Measurements from ENCODE around the gene ADARB2.

Gene ADARB2

DNA sequence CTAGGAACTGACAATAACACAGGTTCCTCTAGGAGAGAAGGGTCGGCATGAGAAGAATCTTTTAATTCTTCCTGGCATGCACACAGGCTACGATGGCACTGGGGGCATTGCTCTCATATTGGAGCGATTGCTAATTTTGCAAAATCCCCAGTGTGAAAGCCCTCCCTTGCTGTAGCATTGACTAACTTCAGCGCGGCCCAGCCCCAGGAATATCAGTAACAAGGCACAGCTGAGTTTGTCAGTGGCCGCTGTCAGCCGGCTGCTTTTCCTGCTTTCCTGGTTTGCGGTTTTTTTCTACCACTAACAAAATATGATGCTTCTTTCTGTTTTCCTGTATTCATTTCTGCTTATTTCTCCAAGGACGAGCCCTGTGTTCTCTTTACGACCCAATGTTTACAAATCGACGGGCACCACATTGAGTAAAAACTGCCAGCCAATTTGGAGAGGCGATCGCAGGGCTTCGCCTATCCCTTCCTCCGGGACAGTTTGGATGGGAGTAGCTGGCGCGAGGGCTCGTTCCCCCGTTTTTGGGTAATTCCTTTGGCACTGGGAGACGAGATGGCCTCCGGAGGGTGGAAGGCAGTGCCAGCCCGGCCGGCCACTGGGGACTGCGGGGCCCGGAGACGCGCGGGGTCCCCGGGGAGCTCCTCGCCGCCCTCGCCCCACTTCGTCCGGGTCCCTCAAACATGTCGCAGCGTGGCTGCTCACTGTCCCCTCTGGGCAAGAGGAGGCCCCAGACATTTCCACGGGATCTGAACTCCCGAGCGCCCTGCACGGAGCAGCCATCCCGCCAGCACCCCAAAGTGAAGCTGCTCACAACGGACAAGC, 967 bp downstream of the ADARB2 start:
- DNase-seq (ENCODE audit: low read depth in 3 of 3): no peak

DNA sequence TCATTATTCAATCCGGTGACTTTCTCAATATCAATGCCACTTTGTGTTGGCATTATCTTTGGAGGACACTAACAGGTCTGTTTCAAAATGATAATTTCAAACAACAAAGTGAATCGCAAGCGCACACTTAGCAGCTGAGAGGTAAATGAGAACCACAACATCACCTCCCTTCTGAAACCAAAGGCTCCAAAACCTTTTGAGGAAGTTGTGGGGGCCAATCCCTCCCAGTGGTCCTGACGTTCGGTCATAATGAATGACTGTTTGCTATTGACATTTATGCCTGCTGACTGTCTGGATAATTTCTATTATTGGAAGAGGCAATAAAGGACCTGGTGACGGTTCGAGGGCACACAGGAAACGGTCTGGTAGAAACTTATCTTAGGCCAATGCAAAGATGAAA, 1.8 kb downstream of the ADARB2 start:
- no peak for DNase-seq (ENCODE audit: low read depth in 3 of 3)

DNA sequence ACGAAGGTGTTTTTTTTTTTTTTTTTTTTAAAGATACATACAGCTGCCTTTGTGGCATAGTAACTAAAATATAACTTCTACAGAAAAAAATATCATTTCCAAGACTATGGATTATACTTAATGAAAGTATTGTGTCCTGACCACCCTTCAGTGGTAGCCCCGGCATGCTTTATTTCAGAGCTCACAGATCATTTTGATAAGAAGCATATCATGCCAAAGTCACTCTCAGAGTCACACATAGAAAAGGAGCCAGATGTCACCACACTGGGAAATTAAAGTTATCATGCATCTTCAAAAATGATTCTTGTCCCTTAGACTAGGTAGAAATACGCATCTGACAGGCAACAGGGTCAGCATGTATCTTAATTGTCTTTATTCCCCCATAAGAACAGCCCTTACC, 3.0 kb downstream of the ADARB2 start:
- DNase-seq (ENCODE audit: low read depth in 3 of 3): no peak

DNA sequence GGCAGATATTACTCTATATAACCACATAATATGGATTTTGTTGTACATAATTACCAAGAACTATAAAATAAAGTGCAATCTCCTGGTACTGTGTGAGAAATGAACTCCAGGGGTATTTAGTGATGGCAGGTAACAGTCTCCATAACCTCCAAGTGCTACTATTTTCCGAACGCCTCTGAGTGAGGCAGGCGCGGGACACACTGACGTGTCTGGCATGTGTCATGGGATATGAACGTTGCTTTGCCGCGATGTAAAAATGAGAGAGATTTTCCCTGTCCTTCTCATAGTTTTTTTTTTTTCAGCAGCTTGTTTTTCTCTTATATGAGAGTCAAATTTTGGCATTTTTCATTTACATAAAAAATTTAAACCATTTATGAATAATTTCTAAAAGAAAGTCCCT, 3.6 kb downstream of the ADARB2 start:
- no peak for DNase-seq (ENCODE audit: low read depth in 3 of 3)

DNA sequence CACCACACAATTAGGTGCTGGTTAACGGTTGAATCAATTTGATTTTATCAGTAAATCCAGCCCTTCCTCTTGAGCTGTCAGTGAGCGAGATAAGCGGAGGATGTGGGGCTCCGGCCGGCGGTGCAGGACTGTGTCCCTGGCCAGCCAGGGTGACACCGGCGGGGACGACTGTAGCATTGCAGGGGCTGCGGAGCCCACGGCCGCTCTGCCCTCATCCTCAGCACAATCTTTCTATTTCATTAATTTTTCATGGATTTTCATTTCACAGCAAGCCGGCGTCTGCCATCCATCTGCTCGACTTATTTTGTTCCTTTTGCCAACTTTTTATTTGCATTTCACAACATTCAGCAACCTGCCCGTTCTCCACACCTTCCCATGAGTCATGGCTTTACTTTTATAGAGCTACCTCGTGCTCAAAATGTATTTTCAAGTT, 4.7 kb downstream of the ADARB2 start:
- no peak for DNase-seq (ENCODE audit: low read depth in 3 of 3)

DNA sequence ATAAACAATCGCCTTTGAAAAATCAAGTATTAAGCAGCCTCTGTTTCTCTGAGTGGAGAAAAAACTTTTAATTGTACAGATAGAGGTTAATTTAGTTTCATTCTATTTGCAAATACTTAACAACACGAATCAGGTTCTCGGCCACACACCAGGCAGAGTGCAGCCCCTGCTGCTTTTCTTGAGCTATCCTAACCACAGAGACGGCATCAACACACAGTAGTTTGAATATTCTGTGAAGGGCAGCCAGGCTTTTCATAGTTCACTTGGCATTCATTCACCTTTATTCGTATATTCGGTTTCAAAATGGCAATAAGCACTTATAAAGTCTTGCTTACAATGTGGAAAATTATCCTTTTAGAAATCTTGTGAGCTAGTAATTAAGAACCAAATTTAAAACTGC, 5.7 kb downstream of the ADARB2 start:
- DNase-seq (ENCODE audit: low read depth in 3 of 3): no peak

DNA sequence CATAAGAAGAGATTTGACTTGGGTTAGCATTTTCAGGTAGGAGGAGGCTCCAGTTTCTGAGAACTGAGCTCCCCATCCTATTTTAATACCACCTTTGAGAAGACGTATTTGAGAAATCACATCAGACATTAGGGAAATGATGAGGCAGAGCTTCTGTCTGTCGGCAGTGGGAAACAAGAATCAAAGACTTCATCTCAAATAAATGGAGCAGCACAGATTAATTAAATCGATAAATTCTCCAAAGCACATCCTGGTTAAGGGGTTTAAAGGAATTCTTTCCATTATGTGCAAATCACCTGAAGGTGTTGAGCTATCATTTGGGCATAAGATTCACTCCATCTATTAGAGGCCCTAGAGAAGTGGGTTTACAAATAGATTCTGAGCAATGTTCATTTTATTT, 7.6 kb downstream of the ADARB2 start:
- DNase-seq (ENCODE audit: low read depth in 3 of 3): no peak

DNA sequence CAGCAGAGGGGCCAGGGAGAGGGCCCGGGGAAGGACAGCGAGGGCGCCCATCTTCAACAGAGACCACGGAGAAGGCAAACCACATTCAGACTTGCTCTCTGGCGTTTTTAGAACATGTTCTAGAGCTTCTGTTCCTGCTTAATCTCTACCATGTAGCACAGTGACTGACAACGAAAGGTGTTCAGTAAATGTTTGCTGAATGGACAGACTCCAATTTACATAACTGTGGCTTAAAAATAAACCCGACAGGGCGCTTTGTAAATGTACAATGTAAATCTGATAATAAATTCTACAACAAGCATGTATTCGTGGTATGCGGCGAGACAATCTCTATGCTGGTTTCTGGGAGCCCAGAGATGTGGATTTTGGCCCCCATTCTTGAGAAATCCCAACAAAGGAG, 10.5 kb downstream of the ADARB2 start:
- DNase-seq (ENCODE audit: low read depth in 3 of 3): no peak

DNA sequence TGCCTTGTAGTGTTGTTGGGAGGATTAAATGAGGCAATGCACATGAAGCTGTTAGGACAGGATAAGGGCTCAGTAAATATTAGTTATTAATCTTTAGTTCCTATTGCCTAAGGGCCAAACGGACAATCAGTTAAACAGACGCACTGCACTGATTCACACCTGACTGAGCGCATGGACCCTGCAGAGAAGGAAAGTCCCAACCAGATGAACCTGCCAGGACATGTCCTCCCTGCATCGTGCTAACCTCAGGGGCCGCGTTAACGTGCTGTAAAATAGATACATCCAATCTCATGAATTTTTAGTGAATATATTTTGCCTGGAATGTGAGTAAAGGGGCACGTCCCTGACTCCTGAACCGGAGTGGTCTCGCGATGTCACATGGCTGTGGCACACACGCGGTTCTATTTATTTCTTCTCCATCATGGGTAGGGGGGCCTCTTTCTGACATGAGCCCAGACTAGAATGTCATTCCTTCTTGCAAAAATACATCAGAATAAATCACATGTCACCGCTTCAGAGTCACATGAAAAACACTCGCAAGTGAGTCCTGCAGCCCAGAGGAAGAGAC, 12.3 kb downstream of the ADARB2 start:
- no peak for DNase-seq (ENCODE audit: low read depth in 3 of 3)

- no peak for DNase-seq (ENCODE audit: low read depth in 3 of 3)
Measured at GRCh38 chr10:1716839-1717238, 20.5 kb downstream of the ADARB2 start.

DNA sequence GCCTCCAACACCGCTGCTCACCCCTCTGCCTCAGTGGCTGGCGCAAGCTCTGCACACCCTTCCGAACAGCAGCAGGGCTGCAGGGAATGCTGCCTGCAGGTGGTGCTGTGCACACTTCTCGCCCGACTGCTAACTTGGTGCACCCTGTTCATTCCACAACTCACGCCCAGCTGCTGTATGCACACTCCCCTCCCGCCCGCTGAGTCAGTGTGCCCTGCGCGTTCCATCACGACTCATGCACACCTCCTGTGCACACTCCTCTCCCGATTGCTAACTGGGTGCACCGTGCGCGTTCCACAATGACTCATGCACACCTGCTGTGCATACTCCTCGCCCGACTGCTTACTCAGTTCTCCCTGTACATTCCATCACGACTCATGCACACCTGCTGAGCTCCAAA, 21.5 kb downstream of the ADARB2 start:
- DNase-seq (ENCODE audit: low read depth in 3 of 3): peak in 1 of 3 experiments; percentile 31

DNA sequence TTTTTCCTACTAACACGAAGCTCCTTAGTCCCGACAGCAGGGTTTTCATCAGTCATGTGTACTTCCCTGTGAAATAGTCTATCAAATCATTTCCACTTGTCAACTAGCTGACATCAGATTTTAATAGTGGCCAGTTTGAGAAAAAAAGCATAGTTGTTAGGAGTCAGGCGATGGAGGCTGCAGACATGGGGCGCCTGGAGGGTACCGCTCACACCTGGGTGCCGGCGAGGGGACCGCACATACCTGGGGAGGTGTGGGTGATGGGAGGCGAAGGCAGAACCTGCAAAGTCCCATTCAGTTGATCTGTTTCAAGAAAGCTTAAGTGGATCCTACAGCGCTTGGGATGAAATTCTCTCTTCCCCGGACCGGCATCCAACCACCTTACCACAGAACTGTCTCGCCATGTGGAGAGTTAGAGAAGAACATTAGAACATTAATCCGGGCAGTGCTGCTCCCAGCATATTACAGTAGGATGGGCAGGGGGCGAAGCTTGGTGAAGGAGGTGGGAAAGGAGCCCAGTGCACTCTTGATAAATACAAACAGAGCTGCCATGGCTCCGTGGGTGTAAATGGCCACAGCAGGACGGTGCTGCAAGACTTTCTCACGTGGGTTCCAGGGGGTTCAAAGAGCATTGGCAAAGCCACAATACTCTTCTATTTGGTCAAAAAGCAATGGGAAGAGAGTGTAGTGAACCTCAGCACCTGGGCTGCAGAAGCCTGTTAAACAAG, 24.2 kb downstream of the ADARB2 start:
- no peak for DNase-seq (ENCODE audit: low read depth in 3 of 3)

DNA sequence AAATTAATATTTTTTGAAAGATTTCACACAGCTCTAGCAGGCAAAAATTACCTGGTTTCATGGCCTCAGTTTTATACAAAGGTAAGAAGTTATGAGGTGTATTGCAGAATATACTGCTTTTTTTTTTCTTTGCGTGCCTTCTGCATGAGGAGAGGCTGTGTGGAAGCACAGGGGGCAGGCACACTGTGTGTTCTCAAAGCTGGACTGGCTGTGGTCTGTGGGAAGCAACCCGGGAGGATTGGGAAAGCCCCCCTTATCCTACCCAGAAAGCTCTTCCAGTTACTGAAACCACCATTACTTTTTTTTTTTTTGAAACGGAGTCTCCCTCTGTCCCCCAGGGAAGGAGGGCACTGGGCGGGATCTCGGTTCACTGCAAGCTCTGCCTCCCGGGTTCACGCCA, 25.0 kb downstream of the ADARB2 start:
- DNase-seq (ENCODE audit: low read depth in 3 of 3): no peak

- no peak for DNase-seq (ENCODE audit: low read depth in 3 of 3)
Measured at GRCh38 chr10:1709161-1709560, 28.2 kb downstream of the ADARB2 start.

GRCh38 chr10:1708746-1709145, 28.6 kb downstream of the ADARB2 start:
- DNase-seq (ENCODE audit: low read depth in 3 of 3): no peak

GRCh38 chr10:1706711-1707110, 30.6 kb downstream of the ADARB2 start:
- peak in 1 of 3 experiments; percentile 4 for DNase-seq (ENCODE audit: low read depth in 3 of 3)

- DNase-seq (ENCODE audit: low read depth in 3 of 3): no peak
Measured at GRCh38 chr10:1706256-1706655, 31.1 kb downstream of the ADARB2 start.

DNA sequence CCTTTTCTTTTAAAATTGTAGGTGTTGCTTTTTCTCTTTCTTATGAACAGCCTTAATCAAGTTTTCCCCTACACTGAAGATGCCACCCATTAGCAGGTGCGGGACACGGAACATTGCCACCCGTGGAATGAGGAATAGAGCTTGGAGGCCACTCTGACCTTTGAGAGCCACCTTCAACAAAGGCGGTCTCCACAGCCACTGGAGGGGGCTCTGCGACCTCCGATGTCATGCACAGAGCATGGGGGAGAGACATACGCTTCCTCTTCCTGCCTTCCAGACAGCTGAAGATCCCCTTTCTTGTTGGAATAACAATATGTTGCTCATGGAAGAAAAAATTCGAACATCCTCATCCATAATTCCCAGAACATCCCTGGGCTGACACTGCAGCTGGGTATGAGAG, 39.1 kb downstream of the ADARB2 start:
- no peak for DNase-seq (ENCODE audit: low read depth in 3 of 3)

DNA sequence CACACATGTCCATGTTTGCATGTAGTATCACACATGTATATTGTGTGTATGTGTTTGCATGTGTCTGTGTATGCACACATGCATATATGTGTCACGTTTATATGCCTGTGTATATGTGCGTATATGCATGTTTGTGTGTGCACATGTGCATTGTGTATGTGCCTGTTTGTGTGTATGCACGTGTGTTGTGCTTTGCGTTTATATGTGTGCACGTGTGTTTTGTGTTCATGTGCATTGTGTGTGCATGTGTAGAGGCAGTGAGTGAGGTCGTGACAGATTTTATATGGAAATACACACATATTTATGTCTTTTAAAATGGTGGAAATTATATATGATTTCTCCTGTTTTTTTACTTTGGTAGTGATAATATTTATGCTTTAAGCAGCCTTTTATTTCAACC, 41.2 kb downstream of the ADARB2 start:
- no peak for DNase-seq (ENCODE audit: low read depth in 3 of 3)

- no peak for DNase-seq (ENCODE audit: low read depth in 3 of 3)
Measured at GRCh38 chr10:1690086-1690485, 47.2 kb downstream of the ADARB2 start.

DNA sequence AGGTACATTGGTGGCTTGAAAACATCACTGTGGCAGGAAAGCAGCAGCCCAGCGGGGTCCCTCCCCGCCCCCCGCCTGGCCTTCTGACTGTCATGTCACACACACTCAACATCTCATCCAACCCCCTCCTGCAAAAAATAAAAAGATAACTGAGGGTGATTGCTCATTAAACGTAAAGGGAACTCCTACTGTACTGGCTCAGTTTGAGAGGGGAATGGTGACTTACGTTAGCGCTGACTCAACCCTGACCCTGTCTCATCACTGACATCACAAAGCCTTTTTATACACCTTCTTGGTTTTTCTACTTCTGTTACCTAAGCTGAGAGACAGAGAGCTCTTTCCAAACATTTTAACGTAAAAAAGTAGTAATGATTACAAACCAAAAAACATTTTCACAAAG, 48.8 kb downstream of the ADARB2 start:
- no peak for DNase-seq (ENCODE audit: low read depth in 3 of 3)

DNA sequence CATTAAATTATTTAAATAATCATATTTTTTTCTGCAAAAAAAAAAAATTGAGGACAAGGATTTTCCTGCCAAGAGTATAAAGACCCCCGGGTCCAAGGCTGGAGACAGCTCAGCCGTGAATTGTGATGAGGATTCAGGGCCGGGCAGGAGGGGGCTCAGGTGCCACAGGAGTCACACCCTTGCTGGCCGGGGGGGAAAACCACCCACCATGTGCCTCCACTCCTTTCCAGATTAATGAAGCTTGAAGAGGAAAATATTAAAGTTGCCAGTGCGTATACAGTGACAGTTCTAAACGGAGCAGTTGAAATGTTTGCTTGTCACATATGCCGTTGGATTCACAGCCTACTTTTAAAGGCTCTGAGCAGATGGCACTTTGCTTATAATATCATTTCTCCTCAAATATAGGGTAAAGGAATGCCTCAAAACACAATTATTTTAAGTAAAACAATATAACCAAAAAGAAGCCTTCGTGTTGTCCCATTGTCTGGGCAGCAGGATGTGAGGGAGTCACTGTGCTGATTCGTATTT, 49.6 kb downstream of the ADARB2 start:
- no peak for DNase-seq (ENCODE audit: low read depth in 3 of 3)

DNA sequence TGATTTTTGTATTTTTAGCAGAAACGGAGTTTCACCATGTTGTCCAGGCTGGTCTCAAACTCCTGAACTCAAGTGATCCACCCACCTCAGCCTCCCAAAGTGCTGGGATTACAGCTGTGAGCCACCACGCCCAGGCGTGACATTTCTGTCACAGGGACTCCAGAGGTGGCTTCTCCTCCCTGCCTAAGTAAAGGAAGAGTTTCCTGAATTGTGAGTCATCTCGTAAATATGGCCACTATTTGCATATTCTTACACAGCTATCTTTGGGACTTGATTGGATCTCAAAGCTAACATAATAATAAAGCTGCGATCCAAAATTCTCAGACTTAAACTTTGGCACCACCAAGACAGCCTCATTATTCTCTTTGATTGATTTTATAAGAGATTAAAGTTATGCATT, 50.1 kb downstream of the ADARB2 start:
- no peak for DNase-seq (ENCODE audit: low read depth in 3 of 3)
